Keratinocyte (primary cell): ENCODE data around the gene MYO19. TPM values are rescaled to one million over a fixed set of nuclear protein-coding genes. Genes with fewer than 3 reads are reported as not detected.

Experiments
- DNase-seq: peaks from one replicate; pipeline ENCODE4 v3.0.0-alpha.2; 2011; ENCODE audit warnings: low read depth, missing footprints, low spot score
- FAIRE-seq: peaks from 2 replicates; lab custom pipeline; 2011; peaks lifted over from hg19 to GRCh38; lab: Jason Lieb, UNC
- H2AFZ ChIP-seq: 2 replicates; pipeline ENCODE4 v1.6.0; 2012; ENCODE audit warnings: low read length, control low read depth, inconsistent platforms; ENCODE audit not compliant: control insufficient read depth
- H3K27ac ChIP-seq: 2 replicates; pipeline ENCODE4 v1.5.1; 2011; ENCODE audit warnings: low read length; ENCODE audit not compliant: control insufficient read depth, insufficient read depth
- H3K27me3 ChIP-seq: 3 replicates; pipeline ENCODE4 v1.6.0; 2011; ENCODE audit warnings: low read length; ENCODE audit not compliant: control insufficient read depth, insufficient read depth; ENCODE audit errors: extremely low read depth
- H3K36me3 ChIP-seq, 2 experiments: 2 replicates in 1 of 2; 3 replicates in 1 of 2; pipeline ENCODE4 v1.5.1; 2011; ENCODE audit warnings: low read length in 2 of 2, mild to moderate bottlenecking in 1 of 2; ENCODE audit not compliant: control insufficient read depth in 2 of 2, insufficient read depth in 2 of 2; ENCODE audit errors: extremely low read depth in 1 of 2
- H3K4me1 ChIP-seq: 3 replicates; pipeline ENCODE4 v1.5.1; 2011; ENCODE audit warnings: low read length; ENCODE audit not compliant: control insufficient read depth, insufficient read depth; ENCODE audit errors: extremely low read depth
- H3K4me2 ChIP-seq: 3 replicates; pipeline ENCODE4 v1.6.0; 2011; ENCODE audit warnings: low read depth, low read length; ENCODE audit not compliant: control insufficient read depth, insufficient read depth; ENCODE audit errors: extremely low read depth
- H3K4me3 ChIP-seq, 3 experiments: fragments of 200-600 bp in 1 of 3; sonication (generic) in 1 of 3; 2 replicates in 2 of 3; 3 replicates in 1 of 3; pipeline ENCODE4 v1.5.1; 2011 to 2016; ENCODE audit warnings: low read length in 3 of 3, mild to moderate bottlenecking in 3 of 3, control low read depth in 2 of 3, inconsistent platforms in 1 of 3, low read depth in 1 of 3, mixed read lengths in 1 of 3, mixed run types in 1 of 3, moderate library complexity in 1 of 3; ENCODE audit not compliant: control insufficient read depth in 2 of 3, insufficient read depth in 2 of 3; ENCODE audit errors: extremely low read depth in 1 of 3
- H3K79me2 ChIP-seq: 2 replicates; pipeline ENCODE4 v1.6.0; 2012; ENCODE audit warnings: low read length; ENCODE audit not compliant: control insufficient read depth, insufficient read depth
- H3K9ac ChIP-seq: 3 replicates; pipeline ENCODE4 v1.6.0; 2011; ENCODE audit warnings: low read length; ENCODE audit not compliant: control insufficient read depth, insufficient read depth; ENCODE audit errors: extremely low read depth
- H3K9me1 ChIP-seq: 3 replicates; pipeline ENCODE4 v1.6.0; 2011; ENCODE audit warnings: low read length; ENCODE audit not compliant: control insufficient read depth, insufficient read depth; ENCODE audit errors: extremely low read depth
- H3K9me3 ChIP-seq: 2 replicates; pipeline ENCODE4 v1.5.1; 2012; ENCODE audit warnings: low read depth, low read length; ENCODE audit not compliant: control insufficient read depth
- H4K20me1 ChIP-seq: 3 replicates; pipeline ENCODE4 v1.6.0; 2011; ENCODE audit warnings: low read length; ENCODE audit not compliant: control insufficient read depth, insufficient read depth; ENCODE audit errors: extremely low read depth
- CTCF ChIP-seq, 3 experiments: IDR thresholded peaks in 1 of 3; conservative IDR thresholded peaks in 1 of 3; optimal IDR thresholded peaks in 1 of 3; 2 replicates in 2 of 3; 3 replicates in 1 of 3; pipeline versions ENCODE3 to v1.5.1; 2011; ENCODE audit warnings: low read length in 3 of 3, mild to moderate bottlenecking in 3 of 3, moderate library complexity in 2 of 3, control low read depth in 1 of 3, inconsistent platforms in 1 of 3; ENCODE audit not compliant: insufficient read depth in 2 of 3; ENCODE audit errors: extremely low read depth in 1 of 3
- EZH2 ChIP-seq: IDR thresholded peaks from one replicate; pipeline ENCODE4 v1.6.1; 2012; ENCODE audit warnings: inconsistent platforms, mild to moderate bottlenecking, low read length, moderate library complexity
- dilution Hi-C: fragments of 300-500 bp; cut with MboI; formaldehyde crosslinking; loops from one replicate; pipeline ENCODE4 v1.7.0; 2020; ENCODE audit warnings: low sequenced_read_pairs; ENCODE audit not compliant: extremely low pct_ligation_motif_present
- polyA plus RNA-seq, 5 experiments: library from polyadenylated mRNA; depleted of rRNA in 3 of 5; stranded (reverse) in 3 of 5; stranded (forward) in 1 of 5; unstranded in 1 of 5; fragments of >200 nt; gene quantifications; 1 replicate in 1 of 5; 2 replicates in 3 of 5; 3 replicates in 1 of 5; pipeline versions ENCODE4 v1.2.1 to v1.2.3, GENCODE V29; 2011 to 2012; ENCODE audit warnings: missing spikeins in 2 of 5, low read depth in 1 of 5, low replicate concordance in 1 of 5

The MYO19 gene
- polyA plus RNA-seq, 1 donor (not counting 4 experiments of a cell fraction or from before 2014, with no cell fraction given), result 47.9 TPM

GRCh38 chr17:36545465-36546417, 11.1 kb upstream of the MYO19 start:
- Histone ChIP-seq H3K27me3 (no peaks in the 10 kb centered on the region), H3K4me2 (peak overlapping the region; percentile 91), H3K9me3 (no peaks in the 10 kb centered on the region), H2AFZ (peak overlapping the region; percentile 57), H4K20me1 (peaks cover 6% of the 10 kb centered on the region), H3K27ac (peak overlapping the region; percentile 89), H3K9me1 (no peaks in the 10 kb centered on the region), H3K9ac (peak overlapping the region; percentile 93), H3K79me2 (peaks cover 75% of the 10 kb centered on the region), H3K36me3 (peaks cover 4 to 6% of the 10 kb centered on the region in 2 experiments), H3K4me3 (peak overlapping the region; percentile 86 to 98 (median 92)), H3K4me1 (peaks cover 21% of the 10 kb centered on the region)
- no peak for DNase-seq
- TF ChIP-seq CTCF (optimal IDR thresholded peaks at IDR 0.05 in 1 of 3, IDR thresholded peaks at IDR 0.05 in 1 of 3, conservative IDR thresholded peaks at IDR 0.05 in 1 of 3; ENCODE audit: extremely low read depth in 1 of 3, insufficient read depth in 2 of 3, low read length in 3 of 3) (peak in 1 of 3 experiments; percentile 3), EZH2 (no peak)
- dilution Hi-C loops, result no loop called here
- FAIRE-seq, result no peak

DNA sequence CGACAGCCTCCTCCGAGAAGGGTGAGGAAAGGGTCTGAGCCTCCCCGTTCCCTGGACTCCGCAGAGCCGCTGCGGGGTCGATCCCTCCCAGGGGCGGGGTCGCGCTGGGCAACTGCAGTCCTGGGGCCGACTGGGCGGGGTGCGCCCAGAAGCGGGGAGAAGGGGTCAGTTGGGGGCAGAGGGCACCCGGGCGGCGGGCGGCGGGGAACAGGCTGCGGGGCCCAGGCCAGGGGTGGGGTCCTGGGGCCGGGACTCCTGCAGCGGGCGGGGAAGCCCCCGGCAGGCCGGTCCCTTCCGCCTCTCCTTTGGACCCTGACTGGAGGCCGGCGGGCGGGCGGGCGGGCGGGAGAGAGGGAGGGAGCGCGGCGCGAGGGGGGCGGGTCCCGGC, 10.4 kb upstream of the MYO19 start:
- dilution Hi-C loops, result no loop called here
- no peaks in the 10 kb centered on the region for H3K9me3 ChIP-seq
- no peak for FAIRE-seq
- H3K9me1 ChIP-seq, result no peaks in the 10 kb centered on the region
- H2AFZ ChIP-seq, result peak overlapping the region; percentile 82
- TF ChIP-seq EZH2 (no peak), CTCF (optimal IDR thresholded peaks at IDR 0.05 in 1 of 3, IDR thresholded peaks at IDR 0.05 in 1 of 3, conservative IDR thresholded peaks at IDR 0.05 in 1 of 3; ENCODE audit: extremely low read depth in 1 of 3, insufficient read depth in 2 of 3, low read length in 3 of 3) (no peak)
- peak overlapping the region; percentile 96 for H3K27ac ChIP-seq
- DNase-seq, result no peak
- peak overlapping the region; percentile 32 for H3K4me2 ChIP-seq
- peak overlapping the region; percentile 99 for H3K9ac ChIP-seq
- peaks cover 2 to 6% of the 10 kb centered on the region in 2 experiments for H3K36me3 ChIP-seq
- peaks cover 5% of the 10 kb centered on the region for H4K20me1 ChIP-seq
- no peaks in the 10 kb centered on the region for H3K27me3 ChIP-seq
- peaks cover 21% of the 10 kb centered on the region for H3K4me1 ChIP-seq
- H3K79me2 ChIP-seq, result peaks cover 71% of the 10 kb centered on the region
- H3K4me3 ChIP-seq, result peak overlapping the region; percentile 95 to 98 (median 97)
